HG03575 (cell line): ENCODE measurements around the gene MLIP.

ENCODE experiments used
- ATAC-seq: cut with Tn5 transposase; IDR thresholded peaks from one replicate; pipeline ENCODE4 v1.9.1; 2021; ENCODE audit not compliant: unreplicated experiment, insufficient number of reproducible peaks, low FRiP score; ENCODE audit errors: extremely low read depth

Gene MLIP

GRCh38 chr6:54299542-54300269, 188.5 kb downstream of the MLIP start:
- ATAC-seq: no peak

- ATAC-seq: no peak
These were observed 190.5 kb downstream of the MLIP start for GRCh38 chr6:54301770-54302169.

GRCh38 chr6:54307439-54307910, 196.2 kb downstream of the MLIP start:
- ATAC-seq: no peak

- no peak for ATAC-seq
These were observed 197.2 kb downstream of the MLIP start, which contains the start of gene TINAG for GRCh38 chr6:54308289-54308985. Gene TINAG, plus strand, starts transcription at chr6:54308441. Its CDS starts 110 bp downstream, at chr6:54308551.

GRCh38 chr6:54308986-54309315, 197.7 kb downstream of the MLIP start:
- ATAC-seq: no peak

- no peak for ATAC-seq
These were observed 199.3 kb downstream of the MLIP start for GRCh38 chr6:54310377-54311152.

- no peak for ATAC-seq
These were observed 204.4 kb downstream of the MLIP start for GRCh38 chr6:54315656-54316055.
